Neuronal stem cell (in vitro differentiated cells): Measurements from ENCODE around the gene SLC6A16.

Source experiments
- DNase-seq: peaks from one replicate; pipeline ENCODE4 v3.0.0-alpha.2; 2013; ENCODE audit warnings: low spot score
- H2AFZ ChIP-seq: one replicate; pipeline ENCODE4 v1.6.1; 2013; ENCODE audit warnings: mild to moderate bottlenecking, low read length, inconsistent platforms
- H2AK5ac ChIP-seq: 2 replicates; pipeline ENCODE4 v1.6.1; 2013; ENCODE audit warnings: low read depth, mild to moderate bottlenecking, inconsistent platforms, low read length, moderate library complexity, mixed read lengths
- H2BK120ac ChIP-seq: 2 replicates; pipeline ENCODE4 v1.6.1; 2013; ENCODE audit warnings: low read depth, mild to moderate bottlenecking, inconsistent platforms, low read length, moderate library complexity, mixed read lengths
- H2BK12ac ChIP-seq: one replicate; pipeline ENCODE4 v1.6.1; 2013; ENCODE audit warnings: low read length, inconsistent platforms
- H2BK15ac ChIP-seq: 2 replicates; pipeline ENCODE4 v1.6.1; 2013; ENCODE audit warnings: mild to moderate bottlenecking, low read length, inconsistent platforms, mixed read lengths
- H2BK5ac ChIP-seq: one replicate; pipeline ENCODE4 v1.6.1; 2013; ENCODE audit warnings: inconsistent platforms, mild to moderate bottlenecking, low read length, moderate library complexity
- H3K14ac ChIP-seq: one replicate; pipeline ENCODE4 v1.6.1; 2013; ENCODE audit warnings: low read length, inconsistent platforms
- H3K18ac ChIP-seq: 2 replicates; pipeline ENCODE4 v1.6.1; 2013; ENCODE audit warnings: low read length, inconsistent platforms
- H3K23ac ChIP-seq: 2 replicates; pipeline ENCODE4 v1.6.1; 2013; ENCODE audit warnings: low read depth, mild to moderate bottlenecking, mixed read lengths, low read length, inconsistent platforms; ENCODE audit not compliant: poor library complexity
- H3K27ac ChIP-seq: replicated peaks from 3 replicates; pipeline ENCODE4 v1.5.1; 2013; ENCODE audit warnings: low read length, inconsistent platforms
- H3K27me3 ChIP-seq, 3 experiments: 2 replicates each; pipeline ENCODE4 v1.6.1; 2013; ENCODE audit warnings: low read length in 3 of 3, mild to moderate bottlenecking in 2 of 3, inconsistent platforms in 1 of 3, low read depth in 1 of 3, mixed read lengths in 1 of 3, moderate library complexity in 1 of 3; ENCODE audit not compliant: control insufficient read depth in 3 of 3, insufficient read depth in 3 of 3
- H3K36me3 ChIP-seq, 2 donors: replicated peaks in 1 of 2; 2 replicates each; pipeline ENCODE4 v1.6.1; 2013; ENCODE audit warnings: low read length in 2 of 2; ENCODE audit not compliant: control insufficient read depth in 2 of 2, insufficient read depth in 2 of 2
- H3K4ac ChIP-seq: 2 replicates; pipeline ENCODE4 v1.6.1; 2013; ENCODE audit warnings: inconsistent platforms, mild to moderate bottlenecking, low read length, moderate library complexity
- H3K4me1 ChIP-seq, 2 donors: 1 replicate in 1 of 2; 2 replicates in 1 of 2; pipeline ENCODE4 v1.6.1; 2013; ENCODE audit warnings: low read length in 2 of 2, low read depth in 1 of 2; ENCODE audit not compliant: control insufficient read depth in 2 of 2, insufficient read depth in 1 of 2
- H3K4me2 ChIP-seq: one replicate; pipeline ENCODE4 v1.6.1; 2013; ENCODE audit warnings: mild to moderate bottlenecking, low read length, inconsistent platforms; ENCODE audit not compliant: insufficient read depth, poor library complexity, severe bottlenecking
- H3K4me3 ChIP-seq, 2 donors: 2 replicates each; pipeline ENCODE4 v1.5.1; 2013; ENCODE audit warnings: low read length in 2 of 2, mild to moderate bottlenecking in 2 of 2, inconsistent platforms in 1 of 2, moderate library complexity in 1 of 2
- H3K79me1 ChIP-seq: one replicate; pipeline ENCODE4 v1.6.1; 2013; ENCODE audit warnings: low read depth, mild to moderate bottlenecking, inconsistent platforms, low read length, moderate library complexity
- H3K9ac ChIP-seq: one replicate; pipeline ENCODE4 v1.6.1; 2013; ENCODE audit warnings: mild to moderate bottlenecking, low read depth, low read length, inconsistent platforms; ENCODE audit not compliant: poor library complexity
- H3K9me3 ChIP-seq, 2 donors: replicated peaks in 1 of 2; 2 replicates each; pipeline versions ENCODE3 to v1.6.1; 2013; ENCODE audit warnings: low read length in 2 of 2, mild to moderate bottlenecking in 2 of 2, inconsistent platforms in 1 of 2, low read depth in 1 of 2, mixed read lengths in 1 of 2, moderate library complexity in 1 of 2; ENCODE audit not compliant: control insufficient read depth in 2 of 2, insufficient read depth in 1 of 2
- H4K8ac ChIP-seq: one replicate; pipeline ENCODE4 v1.6.1; 2013; ENCODE audit warnings: low read depth, mild to moderate bottlenecking, inconsistent platforms, low read length, moderate library complexity
- H4K91ac ChIP-seq: one replicate; pipeline ENCODE4 v1.6.1; 2013; ENCODE audit warnings: low read length, low read depth, mild to moderate bottlenecking, inconsistent platforms; ENCODE audit not compliant: poor library complexity
- WGBS, 2 donors: extraction: QIAGEN DNeasy Blood & Tissue Kit; methylation state at CpG; one replicate each; pipeline ENCODE4 v1.1.7; 2013; ENCODE audit warnings: missing lambda C conversion rate in 2 of 2, mixed read lengths in 1 of 2; ENCODE audit not compliant: insufficient read length in 2 of 2, insufficient replicate concordance in 1 of 2; ENCODE audit errors: extremely low coverage in 2 of 2; 5-methylcytosine and 5-hydroxymethylcytosine counted together

The SLC6A16 gene

GRCh38 chr19:49255674-49256073 lies 69.3 kb downstream of the SLC6A16 start:
- H2BK120ac ChIP-seq = no peak overlapping the region
- H3K4me1 ChIP-seq = no peaks in the 10 kb centered on the region

GRCh38 chr19:49249933-49250332 lies 75.1 kb downstream of the SLC6A16 start:
- DNase-seq = no peak
- H2AK5ac ChIP-seq = no peak overlapping the region
- peaks cover 0 to 2% of the 10 kb centered on the region in 2 donors for H3K36me3 ChIP-seq
- H3K4ac ChIP-seq = no peak overlapping the region
- H3K23ac ChIP-seq = no peak overlapping the region
- no peak overlapping the region for H3K27ac ChIP-seq
- H4K8ac ChIP-seq = no peak overlapping the region
- H3K4me1 ChIP-seq = no peaks in the 10 kb centered on the region
- no peak overlapping the region for H2BK12ac ChIP-seq
- H2BK15ac ChIP-seq = no peak overlapping the region
- no peak overlapping the region for H3K14ac ChIP-seq
- H3K9me3 ChIP-seq = no peaks in the 10 kb centered on the region
- H2BK5ac ChIP-seq = no peak overlapping the region
- no peak overlapping the region for H2BK120ac ChIP-seq
- no peak overlapping the region for H4K91ac ChIP-seq
- H3K9ac ChIP-seq = no peak overlapping the region
- no peak overlapping the region for H3K4me2 ChIP-seq
- H3K18ac ChIP-seq = no peak overlapping the region
- no CpG with 5 or more reads among the region's 2 CpGs for WGBS, 2 donors
- H2AFZ ChIP-seq = no peak overlapping the region
- H3K4me3 ChIP-seq = no peak overlapping the region
- H3K27me3 ChIP-seq = no peaks in the 10 kb centered on the region
- no peaks in the 10 kb centered on the region for H3K79me1 ChIP-seq

More at GRCh38 chr19:49255674-49256073, 69.3 kb downstream of the SLC6A16 start:
- H3K27me3 ChIP-seq = no peaks in the 10 kb centered on the region
- H3K9ac ChIP-seq = no peak overlapping the region
- no peak overlapping the region for H3K14ac ChIP-seq
- H3K4me3 ChIP-seq = no peak overlapping the region
- no peak overlapping the region for H4K8ac ChIP-seq
- H3K18ac ChIP-seq = no peak overlapping the region
- no peak overlapping the region for H3K23ac ChIP-seq
- DNase-seq = no peak
- peaks cover 0 to 2% of the 10 kb centered on the region in 2 donors for H3K36me3 ChIP-seq
- no peak overlapping the region for H2BK12ac ChIP-seq
- H2AK5ac ChIP-seq = no peak overlapping the region
- H3K4me2 ChIP-seq = no peak overlapping the region
- H2BK15ac ChIP-seq = no peak overlapping the region
- H4K91ac ChIP-seq = no peak overlapping the region
- no peaks in the 10 kb centered on the region for H3K79me1 ChIP-seq
- no CpG with 5 or more reads among the region's 10 CpGs for WGBS, 2 donors
- peak overlapping the region; percentile 2 for H2BK5ac ChIP-seq
- H2AFZ ChIP-seq = no peak overlapping the region
- peaks cover 4 to 7% of the 10 kb centered on the region in 2 donors for H3K9me3 ChIP-seq
- no peak overlapping the region for H3K4ac ChIP-seq
- H3K27ac ChIP-seq = no peak overlapping the region

DNA sequence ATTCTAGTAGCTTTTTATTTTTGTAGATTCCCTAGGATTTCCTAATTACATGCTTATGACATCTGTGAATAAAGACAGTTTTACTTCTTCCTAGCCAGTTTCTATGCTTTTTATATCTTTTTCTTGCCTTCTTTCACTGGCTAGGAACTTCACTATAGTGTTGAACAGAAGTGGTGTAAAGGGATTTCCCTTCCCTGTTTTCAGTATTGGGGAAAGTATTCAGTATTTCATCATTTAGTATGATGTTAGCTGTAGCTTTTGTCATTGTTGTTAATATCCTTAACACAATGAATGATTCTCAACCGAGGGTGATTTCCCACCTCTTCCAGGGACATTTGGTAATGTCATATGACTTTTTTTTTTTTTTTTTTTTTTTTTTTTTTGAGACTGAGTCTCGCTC lies 77.3 kb downstream of the SLC6A16 start:
- Histone ChIP-seq H2BK15ac (no peak overlapping the region), H2BK120ac (no peak overlapping the region), H3K4me3 (no peak overlapping the region), H4K91ac (no peak overlapping the region), H3K4me1 (no peaks in the 10 kb centered on the region), H3K4me2 (no peak overlapping the region), H3K9ac (no peak overlapping the region), H4K8ac (no peak overlapping the region), H3K18ac (no peak overlapping the region), H2AFZ (no peak overlapping the region), H2BK12ac (no peak overlapping the region), H3K4ac (no peak overlapping the region), H3K27ac (no peak overlapping the region), H3K23ac (no peak overlapping the region), H3K9me3 (no peaks in the 10 kb centered on the region), H3K36me3 (peaks cover 0 to 2% of the 10 kb centered on the region in 2 donors), H3K27me3 (no peaks in the 10 kb centered on the region), H3K14ac (no peak overlapping the region), H3K79me1 (no peaks in the 10 kb centered on the region), H2AK5ac (no peak overlapping the region), H2BK5ac (no peak overlapping the region)
- DNase-seq = no peak
- WGBS, 2 donors = no CpG with 5 or more reads among the region's 2 CpGs

GRCh38 chr19:49244256-49244655 lies 80.7 kb downstream of the SLC6A16 start:
- Histone ChIP-seq H3K4ac (no peak overlapping the region), H2AK5ac (no peak overlapping the region), H3K4me2 (no peak overlapping the region), H3K18ac (peak overlapping the region; percentile 15), H3K9me3 (no peaks in the 10 kb centered on the region), H3K4me1 (no peaks in the 10 kb centered on the region), H2BK15ac (no peak overlapping the region), H3K9ac (no peak overlapping the region), H3K27ac (no peak overlapping the region), H4K8ac (no peak overlapping the region), H4K91ac (no peak overlapping the region), H2BK5ac (no peak overlapping the region), H2BK12ac (no peak overlapping the region), H3K14ac (no peak overlapping the region), H2AFZ (no peak overlapping the region), H3K23ac (no peak overlapping the region), H3K4me3 (no peak overlapping the region), H3K79me1 (no peaks in the 10 kb centered on the region), H3K27me3 (no peaks in the 10 kb centered on the region), H3K36me3 (no peaks in the 10 kb centered on the region), H2BK120ac (no peak overlapping the region)
- DNase-seq = no peak
- WGBS, 2 donors = no CpG with 5 or more reads among the region's 9 CpGs
